HEK293 (cell line): ENCODE measurements around the gene DSCAM.

ENCODE experiments used
- CTCF ChIA-PET: fragments of 350-600 bp; formaldehyde crosslinking; extraction: SDS; loops from one replicate; lab custom pipeline; 2021; ENCODE audit warnings: antibody characterized with exemption; lab: Yijun Ruan, JAX
- POLR2A ChIA-PET: fragments of 300-600 bp; formaldehyde crosslinking; extraction: SDS; loops from one replicate; lab custom pipeline; 2020; ENCODE audit warnings: antibody characterized with exemption, inconsistent platforms; lab: Yijun Ruan, JAX
- H3K27ac ChIP-seq: fragments of 200-500 bp; sonication (Bioruptor generic); 2 replicates; pipeline ENCODE4 v1.5.1; 2014; ENCODE audit warnings: low read depth, low read length, control low read depth, inconsistent platforms; ENCODE audit errors: extremely low read depth
- H3K36me3 ChIP-seq, 2 experiments: fragments of 200-500 bp in 1 of 2; sonication (Bioruptor generic) in 1 of 2; 1 replicate in 1 of 2; 2 replicates in 1 of 2; pipeline ENCODE4 v1.5.1; 2014 to 2017; ENCODE audit warnings: inconsistent platforms in 2 of 2, low read length in 2 of 2; ENCODE audit not compliant: control insufficient read depth in 2 of 2, insufficient read depth in 1 of 2
- H3K4me1 ChIP-seq: fragments of 200-500 bp; sonication (Bioruptor generic); 2 replicates; pipeline ENCODE4 v1.5.1; 2014; ENCODE audit warnings: mild to moderate bottlenecking, low read length, inconsistent platforms; ENCODE audit not compliant: control insufficient read depth, insufficient read depth
- H3K4me3 ChIP-seq: 2 replicates; pipeline ENCODE4 v1.5.1; 2011; ENCODE audit warnings: low read depth, mild to moderate bottlenecking, control low read depth, low read length, moderate library complexity
- H3K9me3 ChIP-seq: fragments of 200-500 bp; sonication (Bioruptor generic); 2 replicates; pipeline ENCODE4 v1.5.1; 2014; ENCODE audit warnings: low read depth, low read length, inconsistent platforms; ENCODE audit not compliant: control insufficient read depth, insufficient read depth
- KLF10 ChIP-seq: fragments of 450-650 bp; IDR thresholded peaks from 2 replicates; pipeline ENCODE4 v1.5.1; 2018; ENCODE audit warnings: missing biosample characterization, mild to moderate bottlenecking, missing genetic modification characterization
- PRDM4 ChIP-seq: fragments of 450-650 bp; formaldehyde crosslinking; IDR thresholded peaks from 2 replicates; pipeline ENCODE4 v1.5.1; 2017; ENCODE audit warnings: missing biosample characterization, missing genetic modification characterization
- YY2 ChIP-seq: fragments of 450-650 bp; formaldehyde crosslinking; IDR thresholded peaks from 2 replicates; pipeline ENCODE4 v1.5.1; 2016; ENCODE audit warnings: missing biosample characterization, missing genetic modification characterization
- ZNF169 ChIP-seq: fragments of 450-650 bp; formaldehyde crosslinking; IDR thresholded peaks from 2 replicates; pipeline ENCODE4 v1.5.1; 2016; ENCODE audit warnings: missing biosample characterization, missing genetic modification characterization
- ZNF302 ChIP-seq: fragments of 450-650 bp; formaldehyde crosslinking; IDR thresholded peaks from 2 replicates; pipeline ENCODE4 v1.5.1; 2016; ENCODE audit warnings: missing biosample characterization, missing genetic modification characterization, low read depth
- ZNF366 ChIP-seq: fragments of 450-650 bp; formaldehyde crosslinking; conservative IDR thresholded peaks from 2 replicates; pipeline ENCODE4 v1.5.1; 2016; ENCODE audit warnings: missing biosample characterization, missing genetic modification characterization
- ZNF391 ChIP-seq: fragments of 450-650 bp; formaldehyde crosslinking; IDR thresholded peaks from 2 replicates; pipeline ENCODE4 v1.5.1; 2016; ENCODE audit warnings: low read depth, missing biosample characterization, missing genetic modification characterization, borderline replicate concordance
- ZNF514 ChIP-seq: fragments of 450-650 bp; formaldehyde crosslinking; IDR thresholded peaks from 2 replicates; pipeline ENCODE4 v1.5.1; 2016; ENCODE audit warnings: missing biosample characterization, missing genetic modification characterization
- ZNF548 ChIP-seq: fragments of 450-650 bp; formaldehyde crosslinking; IDR thresholded peaks from 2 replicates; pipeline ENCODE4 v1.5.1; 2016; ENCODE audit warnings: missing biosample characterization, missing genetic modification characterization
- ZNF580 ChIP-seq: fragments of 450-650 bp; formaldehyde crosslinking; IDR thresholded peaks from 2 replicates; pipeline ENCODE4 v1.5.1; 2016; ENCODE audit warnings: missing biosample characterization, missing genetic modification characterization
- ZNF670 ChIP-seq: fragments of 450-650 bp; formaldehyde crosslinking; IDR thresholded peaks from 2 replicates; pipeline ENCODE4 v1.5.1; 2016; ENCODE audit warnings: missing biosample characterization, missing genetic modification characterization, low read depth
- ZNF830 ChIP-seq: fragments of 450-650 bp; IDR thresholded peaks from 2 replicates; pipeline ENCODE4 v1.5.0; 2018; ENCODE audit warnings: missing biosample characterization, missing genetic modification characterization, low read depth, mild to moderate bottlenecking, moderate library complexity
- TF ChIP-seq, protein P1 (sequence below): fragments of 450-650 bp; formaldehyde crosslinking; IDR thresholded peaks from 2 replicates; pipeline ENCODE4 v1.5.1; 2017; ENCODE audit warnings: missing biosample characterization, missing genetic modification characterization
- TF ChIP-seq, protein P2 (sequence below): fragments of 450-650 bp; formaldehyde crosslinking; IDR thresholded peaks from 2 replicates; pipeline ENCODE4 v1.5.1; 2016; ENCODE audit warnings: missing biosample characterization, missing genetic modification characterization
- TF ChIP-seq, protein P3 (sequence below): fragments of 450-650 bp; formaldehyde crosslinking; IDR thresholded peaks from 2 replicates; pipeline ENCODE4 v1.5.1; 2016; ENCODE audit warnings: missing biosample characterization, missing genetic modification characterization
- TF ChIP-seq, protein P4 (sequence below): fragments of 450-650 bp; formaldehyde crosslinking; IDR thresholded peaks from 2 replicates; pipeline ENCODE4 v1.5.1; 2016; ENCODE audit warnings: missing biosample characterization, missing genetic modification characterization, low read depth

DSCAM gene

DNA sequence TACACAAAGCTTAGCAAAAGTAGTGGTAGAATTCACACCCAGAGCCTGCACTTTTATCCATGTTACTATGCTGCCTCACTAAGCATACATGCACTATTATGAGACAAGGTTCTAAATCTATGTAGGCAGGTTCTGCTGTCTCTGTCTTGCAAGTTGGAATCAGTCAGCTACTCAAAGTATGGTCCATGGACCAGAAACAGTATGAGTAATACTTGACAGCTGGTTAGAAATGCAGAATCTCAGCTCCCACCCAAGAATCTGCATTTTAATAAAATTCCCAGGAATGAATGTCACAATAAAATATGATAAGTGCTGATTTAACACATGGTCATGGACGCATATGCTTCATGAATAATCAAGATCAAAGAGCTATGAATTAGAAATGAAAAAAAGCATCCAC, 50.5 kb downstream of the DSCAM start:
- Histone ChIP-seq H3K36me3 (no peaks in the 10 kb centered on the region), H3K27ac (no peak overlapping the region), H3K4me1 (no peaks in the 10 kb centered on the region), H3K9me3 (no peaks in the 10 kb centered on the region), H3K4me3 (no peak overlapping the region)
- ChIA-PET CTCF (interaction anchor here (1.4 kb wide), 2 partner anchors 275 to 329 kb away, joined by 3 to 5 read pairs; no protein-coding TSS in a partner anchor), POLR2A (no interaction called here)
- TF ChIP-seq ZNF391 = no peak
- TF ChIP-seq KLF10 (tag by site-specific recombination) = no peak
- TF ChIP-seq, protein P1, sequence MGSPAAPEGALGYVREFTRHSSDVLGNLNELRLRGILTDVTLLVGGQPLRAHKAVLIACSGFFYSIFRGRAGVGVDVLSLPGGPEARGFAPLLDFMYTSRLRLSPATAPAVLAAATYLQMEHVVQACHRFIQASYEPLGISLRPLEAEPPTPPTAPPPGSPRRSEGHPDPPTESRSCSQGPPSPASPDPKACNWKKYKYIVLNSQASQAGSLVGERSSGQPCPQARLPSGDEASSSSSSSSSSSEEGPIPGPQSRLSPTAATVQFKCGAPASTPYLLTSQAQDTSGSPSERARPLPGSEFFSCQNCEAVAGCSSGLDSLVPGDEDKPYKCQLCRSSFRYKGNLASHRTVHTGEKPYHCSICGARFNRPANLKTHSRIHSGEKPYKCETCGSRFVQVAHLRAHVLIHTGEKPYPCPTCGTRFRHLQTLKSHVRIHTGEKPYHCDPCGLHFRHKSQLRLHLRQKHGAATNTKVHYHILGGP = no peak
- TF ChIP-seq ZNF548 (tag by site-specific recombination) = no peak
- TF ChIP-seq ZNF830 (tag by site-specific recombination) = no peak
- TF ChIP-seq ZNF302 (tag by site-specific recombination) = no peak

DNA sequence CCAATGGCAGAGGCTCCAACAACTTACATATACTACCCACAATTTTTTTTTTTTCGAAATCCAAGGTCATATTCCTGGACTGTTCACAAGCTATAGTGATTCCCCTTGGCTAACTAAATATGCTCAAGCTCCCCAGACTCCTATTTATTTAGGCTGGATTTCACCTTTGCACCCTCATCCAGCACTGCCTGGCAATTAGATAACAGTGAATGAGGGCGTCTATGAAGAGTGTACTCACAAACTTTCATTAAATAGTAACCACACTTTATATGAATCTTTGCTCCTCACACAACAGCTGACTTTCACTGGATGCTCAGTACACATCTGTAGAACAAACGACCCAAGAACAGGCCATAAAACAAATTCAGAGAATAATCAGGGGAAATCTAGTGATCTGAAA, 51.6 kb downstream of the DSCAM start:
- TF ChIP-seq, protein P2, sequence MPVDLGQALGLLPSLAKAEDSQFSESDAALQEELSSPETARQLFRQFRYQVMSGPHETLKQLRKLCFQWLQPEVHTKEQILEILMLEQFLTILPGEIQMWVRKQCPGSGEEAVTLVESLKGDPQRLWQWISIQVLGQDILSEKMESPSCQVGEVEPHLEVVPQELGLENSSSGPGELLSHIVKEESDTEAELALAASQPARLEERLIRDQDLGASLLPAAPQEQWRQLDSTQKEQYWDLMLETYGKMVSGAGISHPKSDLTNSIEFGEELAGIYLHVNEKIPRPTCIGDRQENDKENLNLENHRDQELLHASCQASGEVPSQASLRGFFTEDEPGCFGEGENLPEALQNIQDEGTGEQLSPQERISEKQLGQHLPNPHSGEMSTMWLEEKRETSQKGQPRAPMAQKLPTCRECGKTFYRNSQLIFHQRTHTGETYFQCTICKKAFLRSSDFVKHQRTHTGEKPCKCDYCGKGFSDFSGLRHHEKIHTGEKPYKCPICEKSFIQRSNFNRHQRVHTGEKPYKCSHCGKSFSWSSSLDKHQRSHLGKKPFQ = no peak
- TF ChIP-seq, protein P3, sequence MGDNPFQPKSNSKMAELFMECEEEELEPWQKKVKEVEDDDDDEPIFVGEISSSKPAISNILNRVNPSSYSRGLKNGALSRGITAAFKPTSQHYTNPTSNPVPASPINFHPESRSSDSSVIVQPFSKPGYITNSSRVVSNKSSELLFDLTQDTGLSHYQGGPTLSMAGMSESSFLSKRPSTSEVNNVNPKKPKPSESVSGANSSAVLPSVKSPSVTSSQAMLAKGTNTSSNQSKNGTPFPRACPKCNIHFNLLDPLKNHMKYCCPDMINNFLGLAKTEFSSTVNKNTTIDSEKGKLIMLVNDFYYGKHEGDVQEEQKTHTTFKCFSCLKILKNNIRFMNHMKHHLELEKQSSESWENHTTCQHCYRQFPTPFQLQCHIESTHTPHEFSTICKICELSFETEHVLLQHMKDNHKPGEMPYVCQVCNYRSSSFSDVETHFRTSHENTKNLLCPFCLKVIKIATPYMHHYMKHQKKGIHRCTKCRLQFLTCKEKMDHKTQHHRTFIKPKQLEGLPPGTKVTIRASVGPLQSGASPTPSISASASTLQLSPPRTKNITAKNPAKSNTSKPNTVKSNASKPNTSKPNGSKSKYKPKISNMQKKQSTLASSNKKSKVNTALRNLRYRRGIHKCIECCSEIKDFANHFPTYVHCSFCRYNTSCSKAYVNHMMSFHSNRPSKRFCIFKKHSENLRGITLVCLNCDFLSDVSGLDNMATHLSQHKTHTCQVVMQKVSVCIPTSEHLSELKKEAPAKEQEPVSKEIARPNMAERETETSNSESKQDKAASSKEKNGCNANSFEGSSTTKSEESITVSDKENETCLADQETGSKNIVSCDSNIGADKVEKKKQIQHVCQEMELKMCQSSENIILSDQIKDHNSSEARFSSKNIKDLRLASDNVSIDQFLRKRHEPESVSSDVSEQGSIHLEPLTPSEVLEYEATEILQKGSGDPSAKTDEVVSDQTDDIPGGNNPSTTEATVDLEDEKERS = no peak
- no peak for TF ChIP-seq ZNF366 (tag by site-specific recombination)
- TF ChIP-seq ZNF514 (tag by site-specific recombination) = no peak
- TF ChIP-seq YY2 (tag by site-specific recombination) = no peak
- TF ChIP-seq, protein P4, sequence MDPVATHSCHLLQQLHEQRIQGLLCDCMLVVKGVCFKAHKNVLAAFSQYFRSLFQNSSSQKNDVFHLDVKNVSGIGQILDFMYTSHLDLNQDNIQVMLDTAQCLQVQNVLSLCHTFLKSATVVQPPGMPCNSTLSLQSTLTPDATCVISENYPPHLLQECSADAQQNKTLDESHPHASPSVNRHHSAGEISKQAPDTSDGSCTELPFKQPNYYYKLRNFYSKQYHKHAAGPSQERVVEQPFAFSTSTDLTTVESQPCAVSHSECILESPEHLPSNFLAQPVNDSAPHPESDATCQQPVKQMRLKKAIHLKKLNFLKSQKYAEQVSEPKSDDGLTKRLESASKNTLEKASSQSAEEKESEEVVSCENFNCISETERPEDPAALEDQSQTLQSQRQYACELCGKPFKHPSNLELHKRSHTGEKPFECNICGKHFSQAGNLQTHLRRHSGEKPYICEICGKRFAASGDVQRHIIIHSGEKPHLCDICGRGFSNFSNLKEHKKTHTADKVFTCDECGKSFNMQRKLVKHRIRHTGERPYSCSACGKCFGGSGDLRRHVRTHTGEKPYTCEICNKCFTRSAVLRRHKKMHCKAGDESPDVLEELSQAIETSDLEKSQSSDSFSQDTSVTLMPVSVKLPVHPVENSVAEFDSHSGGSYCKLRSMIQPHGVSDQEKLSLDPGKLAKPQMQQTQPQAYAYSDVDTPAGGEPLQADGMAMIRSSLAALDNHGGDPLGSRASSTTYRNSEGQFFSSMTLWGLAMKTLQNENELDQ (tag by site-specific recombination) = no peak
- TF ChIP-seq PRDM4 (tag by site-specific recombination) = no peak
- no peak for TF ChIP-seq ZNF580 (tag by site-specific recombination)
- no peak for TF ChIP-seq ZNF169
- no peak for TF ChIP-seq ZNF670 (tag by site-specific recombination)

More for the DNA sequence above, 51.6 kb downstream of the DSCAM start:
- no peak overlapping the region for H3K4me3 ChIP-seq
- no peaks in the 10 kb centered on the region for H3K9me3 ChIP-seq
- no peak overlapping the region for H3K27ac ChIP-seq
- POLR2A ChIA-PET = interaction anchor here (0.7 kb wide), 1 partner anchor 400 kb away, joined by 4 read pairs; no protein-coding TSS in a partner anchor
- no peaks in the 10 kb centered on the region for H3K4me1 ChIP-seq
- CTCF ChIA-PET = interaction anchor here (1.4 kb wide), 1 partner anchor 328 kb away, joined by 3 read pairs; no protein-coding TSS in a partner anchor
- H3K36me3 ChIP-seq = no peaks in the 10 kb centered on the region
